Measurements from ENCODE around the gene ABCA12.

The ABCA12 gene

DNA sequence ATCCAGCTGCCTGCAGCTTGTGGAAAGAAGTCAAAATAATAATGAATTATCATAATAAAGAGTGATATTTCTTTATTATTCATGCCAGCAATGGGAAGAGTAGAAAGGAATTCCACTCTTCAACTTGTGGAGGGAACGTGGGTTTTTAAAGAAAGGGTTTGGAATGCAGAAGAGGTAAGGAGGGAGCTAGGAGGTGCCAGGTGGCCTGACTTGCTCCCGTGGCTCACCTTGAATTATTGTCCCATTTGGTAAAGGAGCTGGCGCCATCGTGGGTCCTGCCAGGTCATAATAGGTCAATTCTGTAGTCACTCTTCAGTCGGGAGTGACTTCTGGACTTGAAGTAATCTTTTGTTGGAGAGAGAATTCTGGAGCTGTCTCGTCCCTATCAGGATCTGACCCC lies 233.8 kb downstream of the ABCA12 start:
- no peak for DNase-seq (ENCODE audit: low spot score)
- TF ChIP-seq, protein P1, sequence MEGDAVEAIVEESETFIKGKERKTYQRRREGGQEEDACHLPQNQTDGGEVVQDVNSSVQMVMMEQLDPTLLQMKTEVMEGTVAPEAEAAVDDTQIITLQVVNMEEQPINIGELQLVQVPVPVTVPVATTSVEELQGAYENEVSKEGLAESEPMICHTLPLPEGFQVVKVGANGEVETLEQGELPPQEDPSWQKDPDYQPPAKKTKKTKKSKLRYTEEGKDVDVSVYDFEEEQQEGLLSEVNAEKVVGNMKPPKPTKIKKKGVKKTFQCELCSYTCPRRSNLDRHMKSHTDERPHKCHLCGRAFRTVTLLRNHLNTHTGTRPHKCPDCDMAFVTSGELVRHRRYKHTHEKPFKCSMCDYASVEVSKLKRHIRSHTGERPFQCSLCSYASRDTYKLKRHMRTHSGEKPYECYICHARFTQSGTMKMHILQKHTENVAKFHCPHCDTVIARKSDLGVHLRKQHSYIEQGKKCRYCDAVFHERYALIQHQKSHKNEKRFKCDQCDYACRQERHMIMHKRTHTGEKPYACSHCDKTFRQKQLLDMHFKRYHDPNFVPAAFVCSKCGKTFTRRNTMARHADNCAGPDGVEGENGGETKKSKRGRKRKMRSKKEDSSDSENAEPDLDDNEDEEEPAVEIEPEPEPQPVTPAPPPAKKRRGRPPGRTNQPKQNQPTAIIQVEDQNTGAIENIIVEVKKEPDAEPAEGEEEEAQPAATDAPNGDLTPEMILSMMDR (IDR thresholded peaks at IDR 0.05; ENCODE audit: extremely low read depth, missing control alignments) = no peak

DNA sequence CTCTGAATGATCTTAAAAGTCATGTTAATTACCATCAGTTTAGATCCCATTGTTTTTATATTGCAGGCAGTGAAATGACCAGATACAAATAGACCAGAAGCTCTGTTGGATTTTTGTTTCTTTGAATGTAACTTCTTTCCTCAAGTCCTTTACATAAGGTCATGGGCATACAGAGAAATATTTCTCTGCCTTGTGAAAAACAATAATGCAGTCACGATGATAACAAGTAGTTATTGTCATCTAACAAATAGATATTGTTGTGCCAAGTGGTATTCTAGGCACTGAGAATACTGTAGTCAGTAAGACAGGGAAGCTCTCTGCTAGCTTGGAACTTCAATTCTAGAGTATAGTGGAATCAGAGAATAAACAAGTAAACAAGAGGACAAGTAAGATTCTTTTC lies 234.2 kb downstream of the ABCA12 start:
- DNase-seq (ENCODE audit: low spot score) = no peak
- TF ChIP-seq, protein P1 (IDR thresholded peaks at IDR 0.05; ENCODE audit: extremely low read depth, missing control alignments) = no peak

DNA sequence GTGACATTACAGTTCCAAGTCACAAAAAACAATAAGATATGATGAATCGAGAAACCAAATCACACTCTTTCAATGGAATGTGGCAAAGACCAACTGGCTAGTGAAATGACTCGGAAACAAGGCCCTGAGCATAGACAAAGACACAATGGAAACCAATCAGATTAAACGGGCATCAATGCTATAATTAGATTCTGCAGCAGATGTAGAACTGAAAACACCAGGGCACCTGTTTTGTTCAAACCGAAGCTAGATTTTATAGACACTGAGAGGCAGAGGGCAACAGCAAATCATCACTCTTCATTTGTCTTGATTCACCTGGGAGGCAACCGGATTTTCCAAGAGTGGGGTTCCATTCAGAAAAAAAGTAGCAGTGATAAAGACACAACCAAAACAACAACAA lies 236.1 kb downstream of the ABCA12 start:
- no peak for DNase-seq (ENCODE audit: low spot score)

DNA sequence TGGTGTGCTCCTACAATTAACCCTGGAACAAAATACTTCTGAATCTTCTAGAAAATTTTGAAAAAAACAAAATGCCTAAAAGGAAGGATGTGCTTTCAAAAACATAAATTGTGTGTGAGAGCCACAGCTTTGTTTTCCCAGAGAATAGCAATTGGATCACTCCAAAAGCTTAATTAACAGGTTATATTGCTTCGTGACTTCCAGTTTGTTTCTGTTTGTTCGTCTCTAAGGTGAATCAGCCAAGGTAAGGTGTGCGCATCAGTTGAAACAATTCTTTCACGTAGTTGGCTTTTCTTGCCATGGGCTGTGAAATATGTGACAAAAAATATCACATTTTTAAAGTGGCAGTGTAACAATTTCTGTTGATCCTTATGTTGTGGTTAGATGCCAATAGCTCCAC lies 238.7 kb downstream of the ABCA12 start:
- no peak for DNase-seq (ENCODE audit: low spot score)
- TF ChIP-seq, protein P1 (IDR thresholded peaks at IDR 0.05; ENCODE audit: extremely low read depth, missing control alignments) = no peak

More for the DNA sequence above, 236.1 kb downstream of the ABCA12 start:
- TF ChIP-seq, protein P1 (IDR thresholded peaks at IDR 0.05; ENCODE audit: extremely low read depth, missing control alignments) = no peak

DNA sequence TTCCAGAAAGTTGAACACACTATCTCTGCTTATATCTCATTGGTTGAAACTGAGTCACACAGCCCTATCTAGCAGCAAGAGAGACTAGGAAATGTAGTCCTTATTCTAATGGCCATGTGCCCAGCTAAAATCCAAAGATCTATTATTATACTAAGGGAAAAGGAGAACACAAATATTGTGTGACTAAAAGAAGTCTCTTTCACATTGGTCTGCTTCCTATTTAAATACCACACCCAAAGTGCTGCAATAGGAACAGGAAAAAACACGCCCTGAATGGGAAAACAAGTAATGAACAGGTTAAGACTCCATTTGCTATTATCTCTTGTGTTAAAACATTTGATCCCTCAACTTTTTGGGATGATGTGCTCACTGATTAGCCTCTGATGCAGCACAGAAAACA lies 242.2 kb downstream of the ABCA12 start:
- TF ChIP-seq, protein P1 (IDR thresholded peaks at IDR 0.05; ENCODE audit: extremely low read depth, missing control alignments) = no peak
- no peak for DNase-seq (ENCODE audit: low spot score)

DNA sequence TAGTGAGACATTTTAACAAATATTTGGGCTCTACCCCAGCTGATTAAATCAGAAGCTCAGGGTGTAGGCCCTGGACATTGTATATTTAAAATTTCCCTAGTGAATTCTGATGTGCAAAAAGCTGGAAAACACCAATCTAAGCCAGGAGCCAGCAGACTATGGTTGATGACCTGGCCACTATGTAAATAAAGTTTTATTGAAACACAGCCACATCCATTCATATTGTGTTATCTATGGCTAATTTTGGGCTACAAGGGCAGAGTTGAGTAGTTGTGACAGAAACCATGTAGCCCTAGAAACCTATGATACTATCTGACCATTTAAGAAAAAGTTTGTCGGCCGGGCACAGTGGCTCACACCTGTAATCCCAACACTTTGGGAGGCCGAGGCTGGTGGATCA lies 243.0 kb downstream of the ABCA12 start:
- TF ChIP-seq, protein P1 (IDR thresholded peaks at IDR 0.05; ENCODE audit: extremely low read depth, missing control alignments) = no peak
- DNase-seq (ENCODE audit: low spot score) = no peak

DNA sequence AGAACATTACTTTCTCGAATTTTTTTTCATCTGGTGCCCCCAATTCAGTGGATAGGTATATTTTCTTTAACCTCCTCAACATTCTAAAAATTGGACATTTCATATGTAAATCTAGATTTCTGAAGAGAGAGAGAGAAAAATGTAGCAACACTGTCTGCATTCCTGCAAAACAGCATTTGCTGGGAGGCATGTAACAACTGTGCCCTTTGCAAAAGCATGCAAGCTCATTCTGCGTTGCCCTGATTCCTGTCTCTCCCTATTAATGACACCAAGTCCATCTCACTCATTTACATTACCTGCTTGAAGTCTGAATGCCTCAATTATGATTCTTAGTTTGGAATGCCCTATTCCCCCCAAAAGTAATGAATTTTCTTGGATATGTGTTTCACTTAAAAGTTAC lies 249.1 kb downstream of the ABCA12 start:
- TF ChIP-seq, protein P1 (IDR thresholded peaks at IDR 0.05; ENCODE audit: extremely low read depth, missing control alignments) = no peak
- DNase-seq (ENCODE audit: low spot score) = no peak
